Ishikawa (cell line): ENCODE results near the gene AUTS2.

Experiments
- CEBPB ChIP-seq: IDR thresholded peaks from 2 replicates; pipeline ENCODE4 v1.6.1; 2012
- CREB1 ChIP-seq: IDR thresholded peaks from 2 replicates; pipeline ENCODE4 v1.6.1; 2012; ENCODE audit warnings: low read depth
- EGR1 ChIP-seq: IDR thresholded peaks from 2 replicates; pipeline ENCODE4 v1.6.1; 2012
- EP300 ChIP-seq: IDR thresholded peaks from 2 replicates; pipeline ENCODE4 v1.6.1; 2012; ENCODE audit warnings: borderline replicate concordance
- FOXM1 ChIP-seq: IDR thresholded peaks from 2 replicates; pipeline ENCODE4 v1.6.1; 2012; ENCODE audit warnings: low read depth, borderline replicate concordance
- MAX ChIP-seq: IDR thresholded peaks from 2 replicates; pipeline ENCODE4 v1.6.1; 2012
- NFIC ChIP-seq: IDR thresholded peaks from 2 replicates; pipeline ENCODE4 v1.6.1; 2012
- RAD21 ChIP-seq: IDR thresholded peaks from 2 replicates; pipeline ENCODE4 v1.6.1; 2012; ENCODE audit warnings: low read depth
- TAF1 ChIP-seq: IDR thresholded peaks from 2 replicates; pipeline ENCODE4 v1.6.1; 2012; ENCODE audit warnings: low read depth, mild to moderate bottlenecking
- TCF12 ChIP-seq: IDR thresholded peaks from 2 replicates; pipeline ENCODE4 v1.6.1; 2012; ENCODE audit warnings: low read depth
- TEAD4 ChIP-seq: IDR thresholded peaks from 2 replicates; pipeline ENCODE4 v1.6.1; 2012
- USF1 ChIP-seq: IDR thresholded peaks from 2 replicates; pipeline ENCODE4 v1.6.1; 2012
- YY1 ChIP-seq: IDR thresholded peaks from 2 replicates; pipeline ENCODE4 v1.6.1; 2012; ENCODE audit warnings: low read depth
- TF ChIP-seq, protein P1 (sequence below): IDR thresholded peaks from 2 replicates; pipeline ENCODE4 v1.6.1; 2012; ENCODE audit warnings: low read depth, mild to moderate bottlenecking

DNA sequence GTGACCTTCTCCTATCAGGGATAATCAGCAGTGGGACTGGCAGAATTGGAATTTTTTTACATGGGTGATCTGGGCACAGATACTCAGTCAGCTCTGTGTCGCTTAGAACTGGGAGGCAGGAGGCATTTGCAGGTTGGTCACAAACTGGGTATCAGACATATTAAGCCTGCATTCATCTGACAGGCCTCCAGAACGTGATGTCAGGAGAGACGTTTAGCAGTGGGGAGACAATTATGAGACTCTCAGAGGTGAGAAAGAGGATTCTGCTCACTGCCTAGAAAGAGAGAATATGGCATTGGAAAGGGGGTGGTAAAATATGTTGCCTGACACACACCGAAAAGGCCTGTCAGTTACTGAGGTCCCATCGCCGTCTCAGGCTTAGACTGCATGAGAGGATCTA lies 816.1 kb downstream of the AUTS2 start:
- no peak for TF ChIP-seq MAX
- TF ChIP-seq EP300: no peak
- TF ChIP-seq RAD21: no peak
- no peak for TF ChIP-seq TAF1
- TF ChIP-seq, protein P1, sequence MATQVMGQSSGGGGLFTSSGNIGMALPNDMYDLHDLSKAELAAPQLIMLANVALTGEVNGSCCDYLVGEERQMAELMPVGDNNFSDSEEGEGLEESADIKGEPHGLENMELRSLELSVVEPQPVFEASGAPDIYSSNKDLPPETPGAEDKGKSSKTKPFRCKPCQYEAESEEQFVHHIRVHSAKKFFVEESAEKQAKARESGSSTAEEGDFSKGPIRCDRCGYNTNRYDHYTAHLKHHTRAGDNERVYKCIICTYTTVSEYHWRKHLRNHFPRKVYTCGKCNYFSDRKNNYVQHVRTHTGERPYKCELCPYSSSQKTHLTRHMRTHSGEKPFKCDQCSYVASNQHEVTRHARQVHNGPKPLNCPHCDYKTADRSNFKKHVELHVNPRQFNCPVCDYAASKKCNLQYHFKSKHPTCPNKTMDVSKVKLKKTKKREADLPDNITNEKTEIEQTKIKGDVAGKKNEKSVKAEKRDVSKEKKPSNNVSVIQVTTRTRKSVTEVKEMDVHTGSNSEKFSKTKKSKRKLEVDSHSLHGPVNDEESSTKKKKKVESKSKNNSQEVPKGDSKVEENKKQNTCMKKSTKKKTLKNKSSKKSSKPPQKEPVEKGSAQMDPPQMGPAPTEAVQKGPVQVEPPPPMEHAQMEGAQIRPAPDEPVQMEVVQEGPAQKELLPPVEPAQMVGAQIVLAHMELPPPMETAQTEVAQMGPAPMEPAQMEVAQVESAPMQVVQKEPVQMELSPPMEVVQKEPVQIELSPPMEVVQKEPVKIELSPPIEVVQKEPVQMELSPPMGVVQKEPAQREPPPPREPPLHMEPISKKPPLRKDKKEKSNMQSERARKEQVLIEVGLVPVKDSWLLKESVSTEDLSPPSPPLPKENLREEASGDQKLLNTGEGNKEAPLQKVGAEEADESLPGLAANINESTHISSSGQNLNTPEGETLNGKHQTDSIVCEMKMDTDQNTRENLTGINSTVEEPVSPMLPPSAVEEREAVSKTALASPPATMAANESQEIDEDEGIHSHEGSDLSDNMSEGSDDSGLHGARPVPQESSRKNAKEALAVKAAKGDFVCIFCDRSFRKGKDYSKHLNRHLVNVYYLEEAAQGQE: no peak
- TF ChIP-seq NFIC: no peak
- TF ChIP-seq CEBPB: no peak
- no peak for TF ChIP-seq TCF12
- TF ChIP-seq USF1: no peak
- TF ChIP-seq EGR1: no peak
- TF ChIP-seq TEAD4: no peak
- no peak for TF ChIP-seq YY1
- TF ChIP-seq CREB1: no peak
- TF ChIP-seq FOXM1: no peak
